SKM-1 treated with dmso at 0.1 percent for 144 hours (cell line): Measurements from ENCODE around the gene FGFR2.

Experiments
- DNase-seq: peaks from one replicate; lab custom pipeline; 2025; ENCODE audit not compliant: unreplicated experiment; lab: John Stamatoyannopoulos, UW

FGFR2 gene

GRCh38 chr10:121598263-121599249 lies at the start of gene FGFR2:
TSS of gene FGFR2 (minus strand) at chr10:121598444. CDS start at chr10:121593817, 4,627 bp downstream.
- no peak for DNase-seq

GRCh38 chr10:121647401-121647800 lies 49.2 kb upstream of the FGFR2 start:
- DNase-seq, result no peak

GRCh38 chr10:121645696-121646095 lies 47.5 kb upstream of the FGFR2 start:
- no peak for DNase-seq

- DNase-seq, result no peak
These were observed 46.3 kb upstream of the FGFR2 start for GRCh38 chr10:121644501-121644900.

GRCh38 chr10:121640266-121640665 lies 42.0 kb upstream of the FGFR2 start:
- no peak for DNase-seq

- no peak for DNase-seq
These were observed 41.2 kb upstream of the FGFR2 start for GRCh38 chr10:121639416-121639815.

- no peak for DNase-seq
These were observed 39.2 kb upstream of the FGFR2 start for GRCh38 chr10:121637437-121637836.

- DNase-seq, result no peak
These were observed 34.8 kb upstream of the FGFR2 start for GRCh38 chr10:121633056-121633455.

- DNase-seq, result no peak
These were observed 33.3 kb upstream of the FGFR2 start for GRCh38 chr10:121631365-121632029.

GRCh38 chr10:121628859-121629258 lies 30.6 kb upstream of the FGFR2 start:
- DNase-seq, result no peak

- no peak for DNase-seq
These were observed 29.8 kb upstream of the FGFR2 start for GRCh38 chr10:121627876-121628581.

- DNase-seq, result no peak
These were observed 26.7 kb upstream of the FGFR2 start for GRCh38 chr10:121624836-121625486.

- DNase-seq, result no peak
These were observed 20.7 kb upstream of the FGFR2 start for GRCh38 chr10:121618906-121619305.

- no peak for DNase-seq
These were observed 18.9 kb upstream of the FGFR2 start for GRCh38 chr10:121617176-121617575.

GRCh38 chr10:121616291-121616690 lies 18.0 kb upstream of the FGFR2 start:
- no peak for DNase-seq

- no peak for DNase-seq
These were observed 17.6 kb upstream of the FGFR2 start for GRCh38 chr10:121615836-121616235.

- no peak for DNase-seq
These were observed 17.2 kb upstream of the FGFR2 start for GRCh38 chr10:121615435-121615793.

GRCh38 chr10:121614613-121615434 lies 16.6 kb upstream of the FGFR2 start:
- DNase-seq, result no peak

- no peak for DNase-seq
These were observed 15.2 kb upstream of the FGFR2 start for GRCh38 chr10:121613456-121613855.
